ENCODE results near the gene AKAP13. TPM values are rescaled to one million over a fixed set of nuclear protein-coding genes. Genes with fewer than 3 reads are reported as not detected.
"Not testable (repeated sequence)": the region's sequence is repeated elsewhere in the genome, so short reads cannot be mapped to it uniquely, and the experiment has no call there.

The AKAP13 gene
- total and polyA plus RNA-seq, 2 experiments from 2014 or later, result 53.1 to 108 TPM

- no peaks in the 10 kb centered on the region for H3K27me3 ChIP-seq
- peak in 1 of 2 donors; percentile 56 for DNase-seq (ENCODE audit: low read depth in 1 of 2, low spot score in 1 of 2)
- TF ChIP-seq CTCF (IDR thresholded peaks at IDR 0.05; ENCODE audit: low read depth, low read length), result no peak
- no peak overlapping the region for H3K4me3 ChIP-seq
- peak overlapping the region; percentile 67 for H3K27ac ChIP-seq
- peaks cover 19% of the 10 kb centered on the region for H3K4me1 ChIP-seq (ENCODE audit: low read depth)
- H3K36me3 ChIP-seq, result peaks cover 3% of the 10 kb centered on the region
- no peaks in the 10 kb centered on the region for H3K9me3 ChIP-seq (ENCODE audit: low read depth)
Observed at GRCh38 chr15:85482894-85483293, 102.5 kb downstream of the AKAP13 start.

- H3K27me3 ChIP-seq; H3K36me3 ChIP-seq; H3K4me3 ChIP-seq; DNase-seq (ENCODE audit: low read depth in 1 of 2, low spot score in 1 of 2); H3K27ac ChIP-seq; H3K9me3 ChIP-seq (ENCODE audit: low read depth): not testable (repeated sequence)
- peaks cover 24% of the 10 kb centered on the region for H3K4me1 ChIP-seq (ENCODE audit: low read depth)
Observed at GRCh38 chr15:85483955-85484354, 103.6 kb downstream of the AKAP13 start.

GRCh38 chr15:85484923-85485322, 104.5 kb downstream of the AKAP13 start:
- H3K4me1 ChIP-seq (ENCODE audit: low read depth), result peaks cover 27% of the 10 kb centered on the region
- H3K27ac ChIP-seq; H3K27me3 ChIP-seq; DNase-seq (ENCODE audit: low read depth in 1 of 2, low spot score in 1 of 2); H3K9me3 ChIP-seq (ENCODE audit: low read depth); H3K36me3 ChIP-seq; H3K4me3 ChIP-seq: not testable (repeated sequence)

- Histone ChIP-seq H3K4me1 (ENCODE audit: low read depth) (peaks cover 27% of the 10 kb centered on the region), H3K27me3 (no peaks in the 10 kb centered on the region), H3K4me3 (no peak overlapping the region), H3K27ac (no peak overlapping the region), H3K9me3 (ENCODE audit: low read depth) (no peaks in the 10 kb centered on the region), H3K36me3 (peaks cover 3% of the 10 kb centered on the region)
- peak; percentile 68 for TF ChIP-seq CTCF (IDR thresholded peaks at IDR 0.05; ENCODE audit: low read depth, low read length)
- peak; percentile 69 to 81 for DNase-seq (ENCODE audit: low read depth in 1 of 2, low spot score in 1 of 2)
Observed at GRCh38 chr15:85485956-85486567, 105.7 kb downstream of the AKAP13 start.

- not testable (repeated sequence) for H3K36me3 ChIP-seq; H3K9me3 ChIP-seq (ENCODE audit: low read depth); H3K4me3 ChIP-seq; H3K27ac ChIP-seq; H3K27me3 ChIP-seq; DNase-seq (ENCODE audit: low read depth in 1 of 2, low spot score in 1 of 2)
- peaks cover 14% of the 10 kb centered on the region for H3K4me1 ChIP-seq (ENCODE audit: low read depth)
Observed at GRCh38 chr15:85487796-85488195, 107.4 kb downstream of the AKAP13 start.

- H3K4me1 ChIP-seq (ENCODE audit: low read depth), result peaks cover 18% of the 10 kb centered on the region
- H3K27me3 ChIP-seq, result no peaks in the 10 kb centered on the region
- H3K9me3 ChIP-seq (ENCODE audit: low read depth), result no peaks in the 10 kb centered on the region
- H3K27ac ChIP-seq, result no peak overlapping the region
- H3K36me3 ChIP-seq, result peaks cover 3% of the 10 kb centered on the region
- TF ChIP-seq CTCF (IDR thresholded peaks at IDR 0.05; ENCODE audit: low read depth, low read length), result no peak
- DNase-seq (ENCODE audit: low read depth in 1 of 2, low spot score in 1 of 2), result no peak
- no peak overlapping the region for H3K4me3 ChIP-seq
Observed at GRCh38 chr15:85488997-85489396, 108.6 kb downstream of the AKAP13 start.

GRCh38 chr15:85489773-85490493, 109.5 kb downstream of the AKAP13 start:
- H3K4me1 ChIP-seq (ENCODE audit: low read depth), result peaks cover 11% of the 10 kb centered on the region
- no peak for TF ChIP-seq CTCF (IDR thresholded peaks at IDR 0.05; ENCODE audit: low read depth, low read length)

More at GRCh38 chr15:85489773-85490493, 109.5 kb downstream of the AKAP13 start:
- Histone ChIP-seq H3K27me3 (no peaks in the 10 kb centered on the region), H3K9me3 (ENCODE audit: low read depth) (no peaks in the 10 kb centered on the region), H3K4me3 (no peak overlapping the region), H3K27ac (no peak overlapping the region), H3K36me3 (peaks cover 3% of the 10 kb centered on the region)
- DNase-seq (ENCODE audit: low read depth in 1 of 2, low spot score in 1 of 2), result no peak
